Gastroesophageal sphincter (tissue), 3 donors: ENCODE data around the gene NEURL1.

Experiments used
- POLR2AphosphoS5 ChIP-seq: sonication (generic); formaldehyde crosslinking; IDR thresholded peaks from one replicate; pipeline ENCODE4 v1.6.1; 2017; ENCODE audit warnings: antibody characterized with exemption
- TF ChIP-seq, protein P1 (sequence below), 4 experiments: fragments of 200-600 bp in 2 of 4; fragments of 450-650 bp in 2 of 4; sonication (generic) in 1 of 4; IDR thresholded peaks; one replicate each; pipeline ENCODE4 v1.5.1; 2017 to 2019; ENCODE audit warnings: antibody characterized with exemption in 4 of 4, mild to moderate bottlenecking in 2 of 4, moderate library complexity in 2 of 4

GRCh38 chr10:103609231-103610082, 116.0 kb downstream of the NEURL1 start:
- TF ChIP-seq, protein P1, sequence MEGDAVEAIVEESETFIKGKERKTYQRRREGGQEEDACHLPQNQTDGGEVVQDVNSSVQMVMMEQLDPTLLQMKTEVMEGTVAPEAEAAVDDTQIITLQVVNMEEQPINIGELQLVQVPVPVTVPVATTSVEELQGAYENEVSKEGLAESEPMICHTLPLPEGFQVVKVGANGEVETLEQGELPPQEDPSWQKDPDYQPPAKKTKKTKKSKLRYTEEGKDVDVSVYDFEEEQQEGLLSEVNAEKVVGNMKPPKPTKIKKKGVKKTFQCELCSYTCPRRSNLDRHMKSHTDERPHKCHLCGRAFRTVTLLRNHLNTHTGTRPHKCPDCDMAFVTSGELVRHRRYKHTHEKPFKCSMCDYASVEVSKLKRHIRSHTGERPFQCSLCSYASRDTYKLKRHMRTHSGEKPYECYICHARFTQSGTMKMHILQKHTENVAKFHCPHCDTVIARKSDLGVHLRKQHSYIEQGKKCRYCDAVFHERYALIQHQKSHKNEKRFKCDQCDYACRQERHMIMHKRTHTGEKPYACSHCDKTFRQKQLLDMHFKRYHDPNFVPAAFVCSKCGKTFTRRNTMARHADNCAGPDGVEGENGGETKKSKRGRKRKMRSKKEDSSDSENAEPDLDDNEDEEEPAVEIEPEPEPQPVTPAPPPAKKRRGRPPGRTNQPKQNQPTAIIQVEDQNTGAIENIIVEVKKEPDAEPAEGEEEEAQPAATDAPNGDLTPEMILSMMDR (IDR thresholded peaks at IDR 0.05), result no peak
- TF ChIP-seq POLR2AphosphoS5, result no peak
